ENCODE measurements around the gene RNU6-8.

RNU6-8 gene

GRCh38 chr14:32217301-32217700, 14.2 kb upstream of the RNU6-8 start:
- no peak overlapping the region for H3K4me3 ChIP-seq (ENCODE audit: low read depth, low read length)
- TF ChIP-seq, protein P1, sequence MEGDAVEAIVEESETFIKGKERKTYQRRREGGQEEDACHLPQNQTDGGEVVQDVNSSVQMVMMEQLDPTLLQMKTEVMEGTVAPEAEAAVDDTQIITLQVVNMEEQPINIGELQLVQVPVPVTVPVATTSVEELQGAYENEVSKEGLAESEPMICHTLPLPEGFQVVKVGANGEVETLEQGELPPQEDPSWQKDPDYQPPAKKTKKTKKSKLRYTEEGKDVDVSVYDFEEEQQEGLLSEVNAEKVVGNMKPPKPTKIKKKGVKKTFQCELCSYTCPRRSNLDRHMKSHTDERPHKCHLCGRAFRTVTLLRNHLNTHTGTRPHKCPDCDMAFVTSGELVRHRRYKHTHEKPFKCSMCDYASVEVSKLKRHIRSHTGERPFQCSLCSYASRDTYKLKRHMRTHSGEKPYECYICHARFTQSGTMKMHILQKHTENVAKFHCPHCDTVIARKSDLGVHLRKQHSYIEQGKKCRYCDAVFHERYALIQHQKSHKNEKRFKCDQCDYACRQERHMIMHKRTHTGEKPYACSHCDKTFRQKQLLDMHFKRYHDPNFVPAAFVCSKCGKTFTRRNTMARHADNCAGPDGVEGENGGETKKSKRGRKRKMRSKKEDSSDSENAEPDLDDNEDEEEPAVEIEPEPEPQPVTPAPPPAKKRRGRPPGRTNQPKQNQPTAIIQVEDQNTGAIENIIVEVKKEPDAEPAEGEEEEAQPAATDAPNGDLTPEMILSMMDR (IDR thresholded peaks at IDR 0.05; ENCODE audit: low read depth, low read length) = no peak
- no peak for TF ChIP-seq MAX (IDR thresholded peaks at IDR 0.05; ENCODE audit: low read depth, low read length)
- TF ChIP-seq POLR2A (IDR thresholded peaks at IDR 0.05; ENCODE audit: extremely low read depth, insufficient read length) = no peak
- no peak for TF ChIP-seq MYC (IDR thresholded peaks at IDR 0.05; ENCODE audit: low read depth, low read length)
- DNase-seq (ENCODE audit: low read depth) = no peak

DNA sequence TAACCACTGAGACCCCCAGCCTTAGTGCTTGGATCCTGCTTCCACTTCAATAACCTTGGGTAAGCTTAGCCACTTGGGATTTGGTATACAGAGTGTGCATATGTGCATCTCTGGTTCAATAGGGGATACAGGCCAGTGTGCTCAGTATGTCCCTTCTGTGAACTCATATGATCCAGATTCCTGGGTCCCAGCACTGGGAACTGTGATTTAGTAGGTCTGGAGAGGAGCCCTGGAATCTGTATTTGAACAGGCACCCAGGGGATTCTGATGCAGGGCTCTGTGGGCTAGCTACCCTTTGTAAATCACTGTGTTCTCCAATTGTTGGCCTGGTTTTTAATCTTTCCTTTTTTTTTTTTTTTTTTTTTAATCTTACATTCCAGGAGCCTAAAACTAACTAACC, 9.8 kb upstream of the RNU6-8 start:
- TF ChIP-seq POLR2A (IDR thresholded peaks at IDR 0.05; ENCODE audit: extremely low read depth, insufficient read length) (no peak), MYC (IDR thresholded peaks at IDR 0.05; ENCODE audit: low read depth, low read length) (no peak), MAX (IDR thresholded peaks at IDR 0.05; ENCODE audit: low read depth, low read length) (no peak)
- TF ChIP-seq, protein P1 (IDR thresholded peaks at IDR 0.05; ENCODE audit: low read depth, low read length) = no peak
- no peak overlapping the region for H3K4me3 ChIP-seq (ENCODE audit: low read depth, low read length)
- DNase-seq (ENCODE audit: low read depth) = no peak

DNA sequence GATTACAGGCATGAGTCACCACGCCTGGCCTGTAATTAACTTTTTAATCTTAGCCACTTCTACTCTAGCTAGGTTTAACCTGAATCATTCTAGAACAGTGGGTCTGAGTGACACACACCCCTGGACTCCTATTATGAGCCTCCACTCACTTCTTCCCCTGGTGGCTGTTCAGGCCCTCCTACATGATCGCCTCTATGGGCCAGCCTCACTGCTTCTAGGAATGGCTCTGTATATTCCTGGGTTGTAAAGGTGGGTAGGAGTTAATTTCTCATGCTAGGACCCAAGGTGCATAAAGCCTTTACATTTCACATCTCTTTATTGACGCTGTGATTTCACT, 8.0 kb upstream of the RNU6-8 start:
- no peak for DNase-seq (ENCODE audit: low read depth)
- TF ChIP-seq, protein P1 (IDR thresholded peaks at IDR 0.05; ENCODE audit: low read depth, low read length) = no peak
- no peak for TF ChIP-seq MYC (IDR thresholded peaks at IDR 0.05; ENCODE audit: low read depth, low read length)
- no peak for TF ChIP-seq MAX (IDR thresholded peaks at IDR 0.05; ENCODE audit: low read depth, low read length)
- TF ChIP-seq POLR2A (IDR thresholded peaks at IDR 0.05; ENCODE audit: extremely low read depth, insufficient read length) = no peak
- H3K4me3 ChIP-seq (ENCODE audit: low read depth, low read length) = no peak overlapping the region

DNA sequence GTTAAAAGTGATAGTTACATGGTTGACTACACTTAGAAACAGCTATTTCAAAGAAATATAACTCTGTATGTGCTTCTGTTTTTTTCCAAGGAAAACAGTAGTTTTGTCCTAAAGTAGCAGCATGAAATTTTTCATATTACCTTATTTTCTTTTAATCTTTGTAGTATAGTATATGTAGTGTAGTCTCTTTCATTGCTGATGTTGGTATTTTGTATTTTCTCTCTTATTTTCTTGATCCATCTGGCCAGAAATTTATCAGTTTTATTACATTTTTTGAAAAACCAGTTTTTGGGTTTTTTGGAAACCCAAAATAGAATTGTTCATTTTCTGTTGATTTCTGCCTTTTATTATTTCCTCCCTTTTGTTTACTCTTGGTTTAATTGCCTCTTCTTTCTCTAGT, 6.4 kb upstream of the RNU6-8 start:
- TF ChIP-seq POLR2A (IDR thresholded peaks at IDR 0.05; ENCODE audit: extremely low read depth, insufficient read length) = no peak
- no peak for TF ChIP-seq MAX (IDR thresholded peaks at IDR 0.05; ENCODE audit: low read depth, low read length)
- no peak for TF ChIP-seq MYC (IDR thresholded peaks at IDR 0.05; ENCODE audit: low read depth, low read length)
- TF ChIP-seq, protein P1 (IDR thresholded peaks at IDR 0.05; ENCODE audit: low read depth, low read length) = no peak
- H3K4me3 ChIP-seq (ENCODE audit: low read depth, low read length) = no peak overlapping the region

DNA sequence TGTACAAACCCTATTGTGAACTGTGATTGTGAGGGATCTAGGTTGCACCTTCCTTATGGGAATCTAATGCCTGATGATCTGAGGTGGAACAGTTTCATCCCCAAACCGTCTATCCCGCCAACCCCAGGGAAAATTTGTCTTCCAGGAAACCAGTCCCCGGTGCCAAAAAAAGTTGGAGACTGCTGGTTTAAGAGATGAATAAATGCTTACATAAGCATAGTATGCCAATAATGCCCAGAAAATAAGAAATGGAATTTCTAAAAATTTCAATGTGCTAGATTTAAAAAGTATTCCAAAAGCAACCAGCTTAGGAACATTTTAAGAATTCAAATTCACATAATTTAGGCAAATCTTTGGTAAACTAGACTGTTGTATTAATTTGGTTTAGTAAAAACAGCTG, 5.4 kb upstream of the RNU6-8 start:
- H3K4me3 ChIP-seq (ENCODE audit: low read depth, low read length) = no peak overlapping the region
- no peak for TF ChIP-seq MYC (IDR thresholded peaks at IDR 0.05; ENCODE audit: low read depth, low read length)
- no peak for TF ChIP-seq POLR2A (IDR thresholded peaks at IDR 0.05; ENCODE audit: extremely low read depth, insufficient read length)
- TF ChIP-seq MAX (IDR thresholded peaks at IDR 0.05; ENCODE audit: low read depth, low read length) = no peak
- TF ChIP-seq, protein P1 (IDR thresholded peaks at IDR 0.05; ENCODE audit: low read depth, low read length) = no peak
- no peak for DNase-seq (ENCODE audit: low read depth)

More for the DNA sequence above, 6.4 kb upstream of the RNU6-8 start:
- DNase-seq (ENCODE audit: low read depth) = no peak

DNA sequence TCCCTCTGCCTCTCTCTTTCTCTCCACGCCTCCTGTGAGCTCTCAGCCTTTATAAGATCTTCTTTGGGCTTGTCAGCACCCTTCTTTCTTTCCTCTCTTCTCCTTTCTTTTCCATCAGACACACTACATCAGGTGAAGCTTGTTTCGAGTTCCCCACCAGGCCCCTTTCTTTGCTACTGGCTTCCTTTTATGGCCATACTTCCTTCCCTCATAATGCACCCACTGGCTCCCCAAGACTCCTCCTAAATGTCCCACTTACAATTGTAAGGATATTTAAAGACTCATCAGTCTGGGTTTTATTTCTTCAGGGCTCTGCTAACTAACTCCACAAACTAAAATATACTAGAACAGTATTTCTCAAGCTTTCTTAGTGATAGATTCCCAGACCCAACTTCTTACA, 3.5 kb upstream of the RNU6-8 start:
- TF ChIP-seq MAX (IDR thresholded peaks at IDR 0.05; ENCODE audit: low read depth, low read length) (no peak), MYC (IDR thresholded peaks at IDR 0.05; ENCODE audit: low read depth, low read length) (no peak), POLR2A (IDR thresholded peaks at IDR 0.05; ENCODE audit: extremely low read depth, insufficient read length) (no peak)
- TF ChIP-seq, protein P1 (IDR thresholded peaks at IDR 0.05; ENCODE audit: low read depth, low read length) = no peak
- DNase-seq (ENCODE audit: low read depth) = no peak
- H3K4me3 ChIP-seq (ENCODE audit: low read depth, low read length) = no peak overlapping the region
